ENCODE measurements around the gene GRIPAP1.

GRCh38 chrX:48940404-48940955 lies 61.6 kb downstream of the GRIPAP1 start:
- TF ChIP-seq, protein P1, sequence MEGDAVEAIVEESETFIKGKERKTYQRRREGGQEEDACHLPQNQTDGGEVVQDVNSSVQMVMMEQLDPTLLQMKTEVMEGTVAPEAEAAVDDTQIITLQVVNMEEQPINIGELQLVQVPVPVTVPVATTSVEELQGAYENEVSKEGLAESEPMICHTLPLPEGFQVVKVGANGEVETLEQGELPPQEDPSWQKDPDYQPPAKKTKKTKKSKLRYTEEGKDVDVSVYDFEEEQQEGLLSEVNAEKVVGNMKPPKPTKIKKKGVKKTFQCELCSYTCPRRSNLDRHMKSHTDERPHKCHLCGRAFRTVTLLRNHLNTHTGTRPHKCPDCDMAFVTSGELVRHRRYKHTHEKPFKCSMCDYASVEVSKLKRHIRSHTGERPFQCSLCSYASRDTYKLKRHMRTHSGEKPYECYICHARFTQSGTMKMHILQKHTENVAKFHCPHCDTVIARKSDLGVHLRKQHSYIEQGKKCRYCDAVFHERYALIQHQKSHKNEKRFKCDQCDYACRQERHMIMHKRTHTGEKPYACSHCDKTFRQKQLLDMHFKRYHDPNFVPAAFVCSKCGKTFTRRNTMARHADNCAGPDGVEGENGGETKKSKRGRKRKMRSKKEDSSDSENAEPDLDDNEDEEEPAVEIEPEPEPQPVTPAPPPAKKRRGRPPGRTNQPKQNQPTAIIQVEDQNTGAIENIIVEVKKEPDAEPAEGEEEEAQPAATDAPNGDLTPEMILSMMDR (IDR thresholded peaks at IDR 0.05 in 4 of 5, conservative IDR thresholded peaks at IDR 0.05 in 1 of 5), result no peak
- TF ChIP-seq POLR2A (IDR thresholded peaks at IDR 0.05), result no peak
